MM.1S (cell line): ENCODE data around the gene UTP20.

Experiments
- EZH2 ChIP-seq: fragments of 300-600 bp; sonication (generic); optimal IDR thresholded peaks from 2 replicates; pipeline ENCODE3; 2017; ENCODE audit warnings: low read depth, mild to moderate bottlenecking, antibody characterized with exemption, low read length, mixed read lengths
- TF ChIP-seq, protein P1 (sequence below): fragments of 300-600 bp; sonication (generic); IDR thresholded peaks from 2 replicates; pipeline ENCODE4 v1.5.1; 2016; ENCODE audit warnings: antibody characterized with exemption, low read length, mixed read lengths

DNA sequence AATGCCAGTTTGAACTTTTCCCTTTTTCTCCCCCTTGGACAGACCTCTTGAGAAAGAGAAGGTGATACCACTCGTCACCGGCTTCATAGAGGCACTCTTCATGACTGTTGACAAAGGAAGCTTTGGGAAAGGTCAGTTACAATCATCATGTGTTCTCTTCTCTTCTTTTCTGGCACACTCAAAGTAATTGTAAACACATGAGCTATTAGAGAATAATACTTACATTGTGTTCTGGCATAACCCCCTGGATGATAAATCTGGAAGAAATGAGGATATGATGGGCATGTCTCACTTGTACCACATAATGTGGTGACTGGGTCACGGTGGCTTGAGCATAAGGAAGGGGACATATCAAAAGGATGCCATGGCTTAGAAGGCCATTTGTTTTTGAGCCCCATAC, 20.0 kb downstream of the UTP20 start:
- TF ChIP-seq, protein P1, sequence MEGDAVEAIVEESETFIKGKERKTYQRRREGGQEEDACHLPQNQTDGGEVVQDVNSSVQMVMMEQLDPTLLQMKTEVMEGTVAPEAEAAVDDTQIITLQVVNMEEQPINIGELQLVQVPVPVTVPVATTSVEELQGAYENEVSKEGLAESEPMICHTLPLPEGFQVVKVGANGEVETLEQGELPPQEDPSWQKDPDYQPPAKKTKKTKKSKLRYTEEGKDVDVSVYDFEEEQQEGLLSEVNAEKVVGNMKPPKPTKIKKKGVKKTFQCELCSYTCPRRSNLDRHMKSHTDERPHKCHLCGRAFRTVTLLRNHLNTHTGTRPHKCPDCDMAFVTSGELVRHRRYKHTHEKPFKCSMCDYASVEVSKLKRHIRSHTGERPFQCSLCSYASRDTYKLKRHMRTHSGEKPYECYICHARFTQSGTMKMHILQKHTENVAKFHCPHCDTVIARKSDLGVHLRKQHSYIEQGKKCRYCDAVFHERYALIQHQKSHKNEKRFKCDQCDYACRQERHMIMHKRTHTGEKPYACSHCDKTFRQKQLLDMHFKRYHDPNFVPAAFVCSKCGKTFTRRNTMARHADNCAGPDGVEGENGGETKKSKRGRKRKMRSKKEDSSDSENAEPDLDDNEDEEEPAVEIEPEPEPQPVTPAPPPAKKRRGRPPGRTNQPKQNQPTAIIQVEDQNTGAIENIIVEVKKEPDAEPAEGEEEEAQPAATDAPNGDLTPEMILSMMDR: no peak
- no peak for TF ChIP-seq EZH2
